Measurements from ENCODE around the gene CLDN5.

Gene CLDN5

DNA sequence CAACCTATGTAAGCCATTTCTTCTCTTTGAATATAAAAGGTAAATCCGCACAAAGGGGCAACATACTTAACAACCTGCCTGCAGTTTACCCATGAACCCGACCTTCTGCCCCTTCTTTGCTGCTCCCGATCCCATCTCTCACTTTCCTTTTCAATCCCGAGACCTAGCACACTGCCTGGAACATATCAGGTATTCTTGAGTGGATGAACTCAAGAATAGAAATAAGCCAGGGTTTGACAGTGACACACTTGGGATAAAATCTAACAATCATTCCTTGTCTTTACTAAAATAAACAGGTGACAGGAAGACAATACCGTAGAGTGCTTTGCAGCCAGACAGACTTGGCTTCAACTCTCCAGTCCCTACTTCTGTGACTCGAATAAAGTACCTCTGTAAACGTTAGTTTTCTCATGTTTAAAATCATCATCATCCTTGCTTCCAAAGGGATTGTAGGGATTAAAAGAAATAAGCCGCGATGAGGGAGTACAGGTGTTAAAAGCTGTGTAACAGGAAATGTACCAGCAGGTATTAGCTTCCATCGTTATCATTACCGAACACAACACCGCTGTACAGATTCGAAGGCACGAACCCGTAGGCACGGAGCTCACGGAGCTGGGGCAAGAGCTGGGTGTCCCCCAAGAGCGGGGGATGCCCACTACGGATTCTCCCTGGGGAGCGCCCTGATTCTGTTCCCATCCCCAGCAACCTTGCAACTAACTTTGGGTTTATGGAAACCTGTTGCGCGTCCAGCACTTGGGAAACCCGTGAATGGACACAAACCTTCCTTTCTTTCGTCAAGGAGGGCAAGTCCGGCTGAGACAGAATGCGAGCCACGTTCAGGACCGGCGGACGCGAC is 45.9 kb downstream of the CLDN5 start:
- peaks cover 35 to 60% (median 51%) of the 10 kb centered on the region in 11 experiments; a peak in 21 of 22 replicates for H4K20me1 ChIP-seq
- H3K36me3 ChIP-seq = peaks cover 21 to 58% (median 51%) of the 10 kb centered on the region in 11 experiments
- H3K4me3 ChIP-seq = peak overlapping the region; percentile 79 to 98 (median 94)
- no peak for TF ChIP-seq Cebpa-rat (IDR thresholded peaks at IDR 0.05)
- H3K4me2 ChIP-seq = peak overlapping the region; percentile 84 to 100 (median 94)
- H3K4me1 ChIP-seq = peaks cover 22 to 37% (median 26%) of the 10 kb centered on the region in 10 experiments
- no peaks in the 10 kb centered on the region for H3K27me3 ChIP-seq
- peak overlapping the region; percentile 91 to 99 (median 97) for H3K9ac ChIP-seq
- H3K9me3 ChIP-seq (replicated peaks in 1 of 11) = no peaks in the 10 kb centered on the region
- H3K27ac ChIP-seq = peak overlapping the region; percentile 97 to 100 (median 99); a peak in 21 of 22 replicates

DNA sequence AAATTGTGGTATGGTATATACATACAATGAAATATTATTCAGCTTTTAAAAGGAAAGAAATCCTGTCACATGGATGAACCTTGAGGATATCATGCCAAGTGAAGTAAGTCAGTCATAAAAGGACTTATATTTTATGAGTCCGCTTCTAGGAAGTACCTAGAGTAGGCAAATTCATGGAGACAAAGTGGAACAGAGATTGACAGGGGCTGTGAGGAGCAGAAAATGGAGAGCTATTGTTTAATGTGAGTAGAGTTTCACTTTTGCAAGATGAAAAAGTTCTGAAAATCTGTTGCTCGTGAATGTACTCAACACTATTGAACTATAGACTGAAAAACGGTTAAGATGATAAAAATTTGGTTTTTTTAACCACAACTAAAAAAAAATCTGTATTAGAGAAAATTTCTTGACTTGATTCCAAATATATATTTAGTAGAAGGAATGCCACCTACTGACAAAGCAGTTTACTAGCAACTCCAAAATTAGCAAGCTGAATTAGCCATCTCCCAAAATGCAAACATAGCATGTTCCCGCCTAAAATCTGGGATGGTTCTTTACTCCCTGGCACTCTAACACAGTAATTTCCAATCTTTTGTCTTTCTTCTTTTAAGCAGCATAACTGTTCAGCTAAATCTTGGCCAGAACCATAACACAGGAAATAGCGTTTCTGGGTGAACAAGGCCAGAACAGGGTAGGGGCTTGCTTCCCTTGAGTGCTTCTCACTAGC is 46.7 kb downstream of the CLDN5 start:
- H4K20me1 ChIP-seq = peaks cover 35 to 67% (median 59%) of the 10 kb centered on the region in 11 experiments; a peak in 21 of 22 replicates
- peaks cover 29 to 58% (median 51%) of the 10 kb centered on the region in 11 experiments for H3K36me3 ChIP-seq
- H3K27ac ChIP-seq = peak overlapping the region in 9 of 11 experiments; percentile 20 to 100 (median 99); a peak in 14 of 22 replicates
- H3K4me2 ChIP-seq = peak overlapping the region; percentile 84 to 100 (median 94)
- no peaks in the 10 kb centered on the region for H3K27me3 ChIP-seq
- H3K4me3 ChIP-seq = peak overlapping the region; percentile 79 to 98 (median 94)
- H3K9me3 ChIP-seq (replicated peaks in 1 of 11) = no peaks in the 10 kb centered on the region
- peak overlapping the region; percentile 91 to 99 (median 97) for H3K9ac ChIP-seq
- TF ChIP-seq Cebpa-rat (IDR thresholded peaks at IDR 0.05) = no peak
- peaks cover 22 to 37% (median 26%) of the 10 kb centered on the region in 10 experiments for H3K4me1 ChIP-seq

DNA sequence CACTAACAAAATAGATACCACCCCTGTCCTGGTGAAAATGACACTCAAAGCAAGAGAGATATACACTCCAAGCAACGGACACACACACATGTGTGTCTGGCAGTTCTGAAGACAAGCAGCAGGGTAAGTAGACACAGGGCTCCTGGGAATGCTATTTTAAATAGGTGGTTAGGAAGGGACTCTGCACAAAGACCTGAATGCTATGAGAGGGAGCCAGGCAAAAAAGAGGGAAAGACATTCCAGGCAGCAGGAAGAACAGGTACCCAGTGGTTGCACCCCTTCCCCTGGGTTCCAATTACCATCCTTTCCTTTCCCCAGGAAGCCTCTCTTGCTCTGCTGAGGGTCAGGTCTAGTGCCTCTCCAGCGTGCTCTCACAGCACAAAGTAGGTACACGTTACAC is 48.2 kb downstream of the CLDN5 start:
- Histone ChIP-seq H3K9ac (peak overlapping the region in 8 of 11 experiments; percentile 13 to 50 (median 30); a peak in 12 of 22 replicates), H3K4me2 (no peak overlapping the region), H3K27ac (no peak overlapping the region), H3K36me3 (peaks cover 42 to 58% (median 53%) of the 10 kb centered on the region in 11 experiments), H4K20me1 (peaks cover 29 to 81% (median 70%) of the 10 kb centered on the region in 11 experiments; a peak in 21 of 22 replicates), H3K4me1 (peaks cover 20 to 31% (median 23%) of the 10 kb centered on the region in 10 experiments), H3K27me3 (no peaks in the 10 kb centered on the region), H3K4me3 (no peak overlapping the region), H3K9me3 (replicated peaks in 1 of 11) (no peaks in the 10 kb centered on the region)
- no peak for TF ChIP-seq Cebpa-rat (IDR thresholded peaks at IDR 0.05)

DNA sequence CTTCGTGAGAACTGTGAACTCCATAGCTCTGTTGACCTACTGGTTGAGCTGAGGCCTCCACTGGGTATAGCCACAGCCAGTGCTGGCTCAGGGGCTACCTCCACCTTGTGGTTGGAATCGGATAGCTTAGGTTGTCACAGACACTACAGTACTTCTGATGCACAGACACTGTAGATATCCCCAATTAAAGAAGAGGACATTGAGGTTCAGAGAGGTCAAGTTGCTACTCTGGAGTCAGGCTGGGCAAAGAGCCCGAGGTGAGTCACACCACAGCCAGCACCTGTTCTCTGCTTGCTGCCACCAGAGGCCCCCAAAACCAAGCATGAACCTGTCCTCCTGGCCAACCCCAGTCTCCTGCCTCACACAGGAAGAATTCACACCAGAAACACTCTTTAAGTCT is 50.6 kb downstream of the CLDN5 start:
- Histone ChIP-seq H3K4me3 (no peak overlapping the region), H3K9me3 (replicated peaks in 1 of 11) (no peaks in the 10 kb centered on the region), H3K4me2 (no peak overlapping the region), H3K27me3 (no peaks in the 10 kb centered on the region), H3K4me1 (peaks cover 10 to 20% (median 13%) of the 10 kb centered on the region in 10 experiments; a peak in 19 of 20 replicates), H3K9ac (peak overlapping the region in 1 of 11 experiments; percentile 0; a peak in 1 of 22 replicates), H3K36me3 (peaks cover 67 to 82% (median 77%) of the 10 kb centered on the region in 11 experiments), H4K20me1 (peaks cover 27 to 97% (median 84%) of the 10 kb centered on the region in 11 experiments; a peak in 21 of 22 replicates), H3K27ac (no peak overlapping the region)
- no peak for TF ChIP-seq Cebpa-rat (IDR thresholded peaks at IDR 0.05)
